T-helper 2 cell treated with Interferon-gamma antibody and Interleukin-4, amounts not matched to agents 5 μg/mL and 100 μg/mL, for 36 hours (primary cell): ENCODE measurements around the gene CRYBG2.
A peak's percentile ranks its signal among the peaks of the same experiment; 100 is the strongest.
"Not testable (repeated sequence)": the region's sequence is repeated elsewhere in the genome, so short reads cannot be mapped to it uniquely, and the experiment has no call there.

ENCODE experiments used
- DNase-seq: peaks from one replicate; pipeline ENCODE4 v3.0.0; 2021; ENCODE audit warnings: low spot score
- H3K27ac Mint-ChIP-seq: one replicate; pipeline ENCODE4 v1.8.0; 2021; ENCODE audit warnings: mild to moderate bottlenecking, mixed read lengths
- H3K27me3 Mint-ChIP-seq: one replicate; pipeline ENCODE4 v1.8.0; 2021; ENCODE audit warnings: low read depth, mixed read lengths
- H3K36me3 Mint-ChIP-seq: one replicate; pipeline ENCODE4 v1.8.0; 2021; ENCODE audit warnings: low read depth, mixed read lengths
- H3K4me1 Mint-ChIP-seq: one replicate; pipeline ENCODE4 v1.8.0; 2021; ENCODE audit warnings: low read depth, mixed read lengths
- H3K4me3 Mint-ChIP-seq: one replicate; pipeline ENCODE4 v1.8.0; 2022; ENCODE audit warnings: mild to moderate bottlenecking, moderate library complexity, mixed read lengths
- H3K9me3 Mint-ChIP-seq: one replicate; pipeline ENCODE4 v1.8.0; 2021; ENCODE audit warnings: mixed read lengths

The CRYBG2 gene

GRCh38 chr1:26329380-26329779 is 24.6 kb downstream of the CRYBG2 start:
- not testable (repeated sequence) for H3K27ac Mint-ChIP-seq, H3K36me3 Mint-ChIP-seq, H3K27me3 Mint-ChIP-seq, DNase-seq, H3K4me3 Mint-ChIP-seq, H3K4me1 Mint-ChIP-seq, H3K9me3 Mint-ChIP-seq

GRCh38 chr1:26328597-26328996 is 25.3 kb downstream of the CRYBG2 start:
- H3K4me1 Mint-ChIP-seq = no peaks in the 10 kb centered on the region
- H3K27me3 Mint-ChIP-seq = peaks cover 4% of the 10 kb centered on the region
- H3K9me3 Mint-ChIP-seq = no peaks in the 10 kb centered on the region
- H3K36me3 Mint-ChIP-seq = peaks cover 9% of the 10 kb centered on the region
- no peak overlapping the region for H3K27ac Mint-ChIP-seq
- no peak overlapping the region for H3K4me3 Mint-ChIP-seq
- DNase-seq = no peak

- H3K36me3 Mint-ChIP-seq = peaks cover 13% of the 10 kb centered on the region
- H3K4me1 Mint-ChIP-seq = peaks cover 1% of the 10 kb centered on the region
- DNase-seq = no peak
- H3K4me3 Mint-ChIP-seq = no peak overlapping the region
- H3K27me3 Mint-ChIP-seq = peaks cover 4% of the 10 kb centered on the region
- H3K9me3 Mint-ChIP-seq = no peaks in the 10 kb centered on the region
- H3K27ac Mint-ChIP-seq = no peak overlapping the region
These were observed 26.0 kb downstream of the CRYBG2 start for GRCh38 chr1:26327956-26328362.

GRCh38 chr1:26324550-26324949 is 29.4 kb downstream of the CRYBG2 start:
- Mint-ChIP-seq H3K36me3 (peaks cover 39% of the 10 kb centered on the region), H3K27me3 (no peaks in the 10 kb centered on the region), H3K27ac (peak overlapping the region; percentile 17), H3K4me1 (peaks cover 18% of the 10 kb centered on the region), H3K9me3 (no peaks in the 10 kb centered on the region), H3K4me3 (no peak overlapping the region)
- DNase-seq = no peak

- Mint-ChIP-seq H3K36me3 (peaks cover 51% of the 10 kb centered on the region), H3K27me3 (no peaks in the 10 kb centered on the region), H3K4me3 (no peak overlapping the region), H3K9me3 (no peaks in the 10 kb centered on the region), H3K27ac (no peak overlapping the region), H3K4me1 (peaks cover 20% of the 10 kb centered on the region)
- DNase-seq = no peak
These were observed 30.5 kb downstream of the CRYBG2 start for GRCh38 chr1:26323382-26323781.

GRCh38 chr1:26322042-26322331 is 31.9 kb downstream of the CRYBG2 start:
- Mint-ChIP-seq H3K9me3 (no peaks in the 10 kb centered on the region), H3K4me3 (no peak overlapping the region), H3K27ac (no peak overlapping the region), H3K4me1 (peaks cover 29% of the 10 kb centered on the region), H3K27me3 (no peaks in the 10 kb centered on the region), H3K36me3 (peaks cover 59% of the 10 kb centered on the region)
- DNase-seq = no peak

GRCh38 chr1:26321315-26322041 is 32.5 kb downstream of the CRYBG2 start:
- Mint-ChIP-seq H3K4me3 (peak overlapping the region; percentile 89), H3K27me3 (no peaks in the 10 kb centered on the region), H3K36me3 (peaks cover 59% of the 10 kb centered on the region), H3K9me3 (no peaks in the 10 kb centered on the region), H3K27ac (peak overlapping the region; percentile 96), H3K4me1 (peaks cover 32% of the 10 kb centered on the region)
- peak; percentile 86 for DNase-seq

GRCh38 chr1:26320896-26321295 is 33.0 kb downstream of the CRYBG2 start:
- peaks cover 59% of the 10 kb centered on the region for H3K36me3 Mint-ChIP-seq
- H3K4me3 Mint-ChIP-seq = peak overlapping the region; percentile 92
- H3K4me1 Mint-ChIP-seq = peaks cover 37% of the 10 kb centered on the region
- H3K27me3 Mint-ChIP-seq = no peaks in the 10 kb centered on the region
- no peak for DNase-seq
- no peaks in the 10 kb centered on the region for H3K9me3 Mint-ChIP-seq
- H3K27ac Mint-ChIP-seq = peak overlapping the region; percentile 96

- peaks cover 50% of the 10 kb centered on the region for H3K36me3 Mint-ChIP-seq
- H3K27ac Mint-ChIP-seq = peak overlapping the region; percentile 75
- H3K4me1 Mint-ChIP-seq = peaks cover 56% of the 10 kb centered on the region
- peak overlapping the region; percentile 92 for H3K4me3 Mint-ChIP-seq
- no peaks in the 10 kb centered on the region for H3K9me3 Mint-ChIP-seq
- no peaks in the 10 kb centered on the region for H3K27me3 Mint-ChIP-seq
- peak; percentile 73 for DNase-seq
These were observed 35.4 kb downstream of the CRYBG2 start for GRCh38 chr1:26318338-26319064.

GRCh38 chr1:26317612-26318337 is 36.2 kb downstream of the CRYBG2 start, which contains the start of gene CD52:
CD52 (plus strand) TSS chr1:26317958; CDS start chr1:26318018, 60 bp downstream.
- H3K4me3 Mint-ChIP-seq = peak within 1 kb of the TSS; percentile 92
- peak; percentile 68 for DNase-seq
- peaks cover 58% of the 10 kb centered on the region for H3K4me1 Mint-ChIP-seq
- H3K36me3 Mint-ChIP-seq = peaks cover 44% of the 10 kb centered on the region
- H3K27ac Mint-ChIP-seq = peak within 1 kb of the TSS; percentile 75
- H3K9me3 Mint-ChIP-seq = no peaks in the 10 kb centered on the region
- no peaks in the 10 kb centered on the region for H3K27me3 Mint-ChIP-seq

- Mint-ChIP-seq H3K27me3 (no peaks in the 10 kb centered on the region), H3K9me3 (no peaks in the 10 kb centered on the region), H3K36me3 (peaks cover 39% of the 10 kb centered on the region), H3K4me1 (peaks cover 52% of the 10 kb centered on the region), H3K4me3 (peak overlapping the region; percentile 92), H3K27ac (peak overlapping the region; percentile 75)
- DNase-seq = no peak
These were observed 36.8 kb downstream of the CRYBG2 start for GRCh38 chr1:26317146-26317545.

- no peak for DNase-seq
- Mint-ChIP-seq H3K27me3 (no peaks in the 10 kb centered on the region), H3K36me3 (peaks cover 32% of the 10 kb centered on the region), H3K9me3 (no peaks in the 10 kb centered on the region), H3K27ac (peak overlapping the region; percentile 88), H3K4me1 (peaks cover 52% of the 10 kb centered on the region), H3K4me3 (peak overlapping the region; percentile 92)
These were observed 37.8 kb downstream of the CRYBG2 start for GRCh38 chr1:26315874-26316850.

- no peak for DNase-seq
- Mint-ChIP-seq H3K27me3 (no peaks in the 10 kb centered on the region), H3K4me1 (peaks cover 46% of the 10 kb centered on the region), H3K9me3 (no peaks in the 10 kb centered on the region), H3K36me3 (peaks cover 19% of the 10 kb centered on the region), H3K27ac (no peak overlapping the region), H3K4me3 (peak overlapping the region; percentile 27)
These were observed 39.4 kb downstream of the CRYBG2 start for GRCh38 chr1:26314501-26314900.
